OCI-LY7 (cell line): ENCODE data around the gene HS2ST1. TPM values are rescaled to one million over a fixed set of nuclear protein-coding genes. Genes with fewer than 3 reads are reported as not detected.

Experiments used
- BruUV-seq: library from RNA; stranded (reverse); fragments of 400-500 nt; replicated peaks from 2 replicates; lab custom pipeline; 2021; lab: Mats Ljungman, UMichigan
- CTCF ChIA-PET: fragments of 300-600 bp; sonication (Branson Sonifier 250); formaldehyde crosslinking; loops from one replicate; lab custom pipeline; 2022; ENCODE audit warnings: antibody characterized with exemption; ENCODE audit not compliant: unreplicated experiment; lab: Charles Lee
- POLR2A ChIA-PET: fragments of 300-600 bp; sonication (Branson Sonifier 250); formaldehyde crosslinking; loops from one replicate; lab custom pipeline; 2022; ENCODE audit warnings: antibody characterized with exemption; lab: Charles Lee
- DNase-seq: peaks from one replicate; pipeline ENCODE4 v3.0.0-alpha.2; 2015; ENCODE audit warnings: low spot score
- H2AFZ ChIP-seq: fragments of 200-600 bp; sonication (generic), shearing (Covaris generic); 2 replicates; pipeline ENCODE4 v1.6.1; 2014; ENCODE audit warnings: mild to moderate bottlenecking, antibody characterized with exemption, low read length, moderate library complexity
- H3K27ac ChIP-seq: fragments of 200-600 bp; sonication (generic); 2 replicates; pipeline ENCODE4 v1.5.1; 2014; ENCODE audit warnings: mixed run types, low read depth, mild to moderate bottlenecking, moderate library complexity, low read length, inconsistent platforms; ENCODE audit not compliant: poor library complexity, severe bottlenecking
- H3K36me3 ChIP-seq: fragments of 200-600 bp; sonication (generic); 2 replicates; pipeline ENCODE4 v1.6.1; 2014; ENCODE audit warnings: mild to moderate bottlenecking, antibody characterized with exemption, low read length, moderate library complexity, mixed read lengths; ENCODE audit not compliant: insufficient read depth
- H3K4me1 ChIP-seq: fragments of 200-600 bp; sonication (generic); 2 replicates; pipeline ENCODE4 v1.5.1; 2014; ENCODE audit warnings: mild to moderate bottlenecking, low read length; ENCODE audit not compliant: insufficient read depth, poor library complexity, severe bottlenecking
- H3K4me2 ChIP-seq: fragments of 200-600 bp; sonication (generic); 2 replicates; pipeline ENCODE4 v1.6.1; 2014; ENCODE audit warnings: mild to moderate bottlenecking, low read length
- H3K4me3 ChIP-seq: fragments of 200-600 bp; sonication (generic); 2 replicates; pipeline ENCODE4 v1.5.1; 2014; ENCODE audit warnings: mild to moderate bottlenecking, low read depth, low read length; ENCODE audit not compliant: poor library complexity, severe bottlenecking
- H3K79me2 ChIP-seq: fragments of 200-600 bp; sonication (generic); 2 replicates; pipeline ENCODE4 v1.6.1; 2016; ENCODE audit warnings: low read depth, mild to moderate bottlenecking, low read length, moderate library complexity, mixed read lengths; ENCODE audit not compliant: insufficient read depth
- H3K9me2 ChIP-seq: fragments of 200-600 bp; sonication (generic); 2 replicates; pipeline ENCODE4 v1.6.1; 2016; ENCODE audit warnings: mild to moderate bottlenecking, low read length, mixed read lengths; ENCODE audit not compliant: insufficient read depth
- H3K9me3 ChIP-seq: fragments of 200-600 bp; sonication (generic); 2 replicates; pipeline ENCODE4 v1.6.1; 2014; ENCODE audit warnings: mild to moderate bottlenecking, mixed run types, low read length, mixed read lengths
- H4K20me1 ChIP-seq: fragments of 200-600 bp; sonication (generic); 2 replicates; pipeline ENCODE4 v1.6.1; 2014; ENCODE audit warnings: mild to moderate bottlenecking, antibody characterized with exemption, low read length, moderate library complexity, mixed read lengths; ENCODE audit not compliant: insufficient read depth
- CTCF ChIP-seq: fragments of 200-600 bp; sonication (generic); conservative IDR thresholded peaks from 2 replicates; pipeline ENCODE4 v1.5.1; 2014; ENCODE audit warnings: mild to moderate bottlenecking, antibody characterized with exemption, low read length, moderate library complexity, mixed read lengths
- EZH2phosphoT487 ChIP-seq: fragments of 200-600 bp; sonication (generic); IDR thresholded peaks from 2 replicates; pipeline ENCODE4 v1.6.1; 2018; ENCODE audit warnings: low read depth, borderline replicate concordance, mild to moderate bottlenecking, mixed run types, antibody characterized with exemption, low read length, moderate library complexity, mixed read lengths
- intact Hi-C: fragments of 100-400 bp; cut with micrococcal nuclease; formaldehyde crosslinking; loops from one replicate; pipeline ENCODE4 v1.10.0; 2022; ENCODE audit not compliant: unreplicated experiment
- total RNA-seq, 2 experiments: library from RNA; depleted of rRNA in 1 of 2; stranded (reverse); fragments of >200 nt in 1 of 2; shearing (Covaris generic) in 1 of 2; gene quantifications; 2 replicates each; pipeline ENCODE4 v1.2.3, GENCODE V29; 2014 to 2022

Gene HS2ST1
- total RNA-seq, 2 experiments from 2014 or later = 20.9 to 63.7 TPM

GRCh38 chr1:87155648-87156047 is 241.2 kb downstream of the HS2ST1 start:
- BruUV-seq = no TSS peak
- intact Hi-C loops = no loop called here
- H3K9me3 ChIP-seq = no peaks in the 10 kb centered on the region
- TF ChIP-seq CTCF = no peak
- POLR2A ChIA-PET = interaction anchor here (0.5 to 0.6 kb wide), 2 partner anchors 21 to 74 kb away, joined by 3 read pairs; no protein-coding TSS in a partner anchor
- no peaks in the 10 kb centered on the region for H3K79me2 ChIP-seq
- H3K27ac ChIP-seq = no peak overlapping the region
- H4K20me1 ChIP-seq = no peaks in the 10 kb centered on the region
- H3K4me1 ChIP-seq = peaks cover 18% of the 10 kb centered on the region
- H2AFZ ChIP-seq = no peak overlapping the region
- H3K4me2 ChIP-seq = no peak overlapping the region
- CTCF ChIA-PET = no interaction called here
- H3K36me3 ChIP-seq = no peaks in the 10 kb centered on the region
- no peak for DNase-seq
- H3K4me3 ChIP-seq = no peak overlapping the region
- no peaks in the 10 kb centered on the region for H3K9me2 ChIP-seq

GRCh38 chr1:87156124-87156523 is 241.7 kb downstream of the HS2ST1 start:
- Histone ChIP-seq H3K9me2 (no peaks in the 10 kb centered on the region), H3K4me2 (no peak overlapping the region), H3K9me3 (no peaks in the 10 kb centered on the region), H2AFZ (no peak overlapping the region), H3K36me3 (no peaks in the 10 kb centered on the region), H3K27ac (no peak overlapping the region), H3K79me2 (no peaks in the 10 kb centered on the region), H3K4me3 (no peak overlapping the region), H4K20me1 (no peaks in the 10 kb centered on the region), H3K4me1 (peaks cover 14% of the 10 kb centered on the region)
- intact Hi-C loops = no loop called here
- CTCF ChIA-PET = no interaction called here
- BruUV-seq = no TSS peak
- no peak for DNase-seq
- POLR2A ChIA-PET = interaction anchor here (0.5 kb wide), 1 partner anchor 73 kb away, joined by 3 read pairs; no protein-coding TSS in a partner anchor
- no peak for TF ChIP-seq EZH2phosphoT487
- no peak for TF ChIP-seq CTCF

GRCh38 chr1:87159378-87159915 is 245.0 kb downstream of the HS2ST1 start:
- H3K4me3 ChIP-seq = no peak overlapping the region
- no peak for DNase-seq
- POLR2A ChIA-PET = no interaction called here
- no peaks in the 10 kb centered on the region for H3K79me2 ChIP-seq
- no peak overlapping the region for H3K27ac ChIP-seq
- CTCF ChIA-PET = no interaction called here
- TF ChIP-seq EZH2phosphoT487 (no peak), CTCF (no peak)
- no peaks in the 10 kb centered on the region for H4K20me1 ChIP-seq
- no TSS peak for BruUV-seq
- no peaks in the 10 kb centered on the region for H3K9me2 ChIP-seq
- no peaks in the 10 kb centered on the region for H3K4me1 ChIP-seq
- H3K36me3 ChIP-seq = no peaks in the 10 kb centered on the region
- H3K4me2 ChIP-seq = no peak overlapping the region
- no peak overlapping the region for H2AFZ ChIP-seq
- intact Hi-C loops = no loop called here
- no peaks in the 10 kb centered on the region for H3K9me3 ChIP-seq

Other genes with a start within 250 kb of the HS2ST1 start
- gene SH3GLB1, start 210.1 kb upstream of the HS2ST1 start, total RNA-seq (2014; rRNA removed; shearing (Covaris generic)) = 17.7 and 18.9 TPM in 2 replicates
- gene SH3GLB1, start 210.1 kb upstream of the HS2ST1 start, total RNA-seq (2022) = 37.5 and 39.7 TPM in 2 replicates
- 93.0 and 99.4 TPM in 2 replicates for gene SELENOF, start 509 bp upstream of the HS2ST1 start, total RNA-seq (2014; rRNA removed; shearing (Covaris generic))
- gene SELENOF, start 509 bp upstream of the HS2ST1 start, total RNA-seq (2022) = 204 and 214 TPM in 2 replicates